Erythroblast (primary cell): ENCODE results near the gene DTNB.

Source experiments
- DNase-seq, 2 experiments: peaks; one replicate each; lab custom pipeline; 2025; lab: John Stamatoyannopoulos, UW
- GATA1 ChIP-seq: IDR thresholded peaks from 2 replicates; pipeline ENCODE4 v1.6.1; 2011; ENCODE audit warnings: low read depth, mild to moderate bottlenecking, control low read depth, low read length, moderate library complexity
- POLR2A ChIP-seq: IDR thresholded peaks from 2 replicates; pipeline ENCODE4 v1.6.1; 2011; ENCODE audit warnings: mild to moderate bottlenecking, low read length

The DTNB gene

GRCh38 chr2:25376750-25377621 lies 296.4 kb downstream of the DTNB start:
- peak; percentile 82 to 88 for DNase-seq
- TF ChIP-seq POLR2A, result no peak
- no peak for TF ChIP-seq GATA1

- no peak for DNase-seq
- TF ChIP-seq POLR2A, result no peak
- no peak for TF ChIP-seq GATA1
Observed at GRCh38 chr2:25375989-25376545, 297.3 kb downstream of the DTNB start.

DNA sequence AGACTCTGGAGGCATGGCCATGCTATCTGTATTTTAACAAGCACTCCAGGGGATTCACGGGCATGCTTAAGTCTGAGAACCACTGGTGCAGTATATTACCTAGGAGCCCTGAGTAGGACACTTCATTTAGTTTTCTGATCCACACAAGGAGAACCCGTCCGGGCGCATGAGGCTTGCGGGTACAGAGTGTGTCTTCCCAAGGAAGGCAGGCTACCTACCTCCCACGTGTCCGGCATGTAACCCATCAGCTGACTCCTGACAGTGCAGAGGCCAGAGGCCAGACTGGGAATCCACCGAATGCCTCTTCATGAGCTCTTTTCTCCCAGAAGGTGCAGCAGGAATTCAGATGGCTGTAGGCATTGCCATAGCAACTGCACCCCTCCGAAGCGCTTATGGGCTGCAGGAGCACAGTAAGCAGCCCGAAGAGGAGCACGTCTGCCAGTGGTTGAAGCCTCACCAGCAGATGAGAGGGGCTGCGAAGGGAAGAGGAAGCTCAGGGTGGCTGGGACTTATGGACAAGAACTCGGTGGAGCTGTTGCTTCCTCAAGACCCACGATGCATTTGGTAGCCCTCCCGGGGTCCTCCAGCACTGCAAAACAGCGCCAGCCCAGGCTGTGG lies 297.9 kb downstream of the DTNB start:
- no peak for TF ChIP-seq POLR2A
- TF ChIP-seq GATA1, result no peak
- no peak for DNase-seq

DNA sequence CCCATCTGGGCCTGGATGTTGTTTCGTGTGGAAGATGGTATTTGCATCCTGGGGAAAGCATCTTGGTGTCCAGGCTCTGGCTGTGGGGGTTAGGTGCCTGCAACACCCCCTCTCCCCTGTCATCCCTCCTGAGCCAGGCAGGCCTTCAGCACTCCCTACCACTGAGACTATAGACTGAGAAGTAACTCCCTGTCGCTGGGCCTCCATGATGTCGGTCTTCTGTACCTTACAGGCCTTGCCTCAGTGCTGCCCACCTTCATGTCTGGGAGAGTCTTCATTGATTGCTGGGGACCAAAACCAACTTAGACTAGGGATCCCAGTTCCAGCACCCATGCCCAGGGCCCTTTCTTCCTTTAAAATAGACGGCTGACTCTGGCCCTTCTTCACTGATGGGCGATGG lies 298.6 kb downstream of the DTNB start:
- no peak for DNase-seq
- TF ChIP-seq GATA1 (no peak), POLR2A (no peak)

- TF ChIP-seq GATA1, result no peak
- TF ChIP-seq POLR2A, result no peak
- DNase-seq, result no peak
Observed at GRCh38 chr2:25374411-25374810, 299.0 kb downstream of the DTNB start.

DNA sequence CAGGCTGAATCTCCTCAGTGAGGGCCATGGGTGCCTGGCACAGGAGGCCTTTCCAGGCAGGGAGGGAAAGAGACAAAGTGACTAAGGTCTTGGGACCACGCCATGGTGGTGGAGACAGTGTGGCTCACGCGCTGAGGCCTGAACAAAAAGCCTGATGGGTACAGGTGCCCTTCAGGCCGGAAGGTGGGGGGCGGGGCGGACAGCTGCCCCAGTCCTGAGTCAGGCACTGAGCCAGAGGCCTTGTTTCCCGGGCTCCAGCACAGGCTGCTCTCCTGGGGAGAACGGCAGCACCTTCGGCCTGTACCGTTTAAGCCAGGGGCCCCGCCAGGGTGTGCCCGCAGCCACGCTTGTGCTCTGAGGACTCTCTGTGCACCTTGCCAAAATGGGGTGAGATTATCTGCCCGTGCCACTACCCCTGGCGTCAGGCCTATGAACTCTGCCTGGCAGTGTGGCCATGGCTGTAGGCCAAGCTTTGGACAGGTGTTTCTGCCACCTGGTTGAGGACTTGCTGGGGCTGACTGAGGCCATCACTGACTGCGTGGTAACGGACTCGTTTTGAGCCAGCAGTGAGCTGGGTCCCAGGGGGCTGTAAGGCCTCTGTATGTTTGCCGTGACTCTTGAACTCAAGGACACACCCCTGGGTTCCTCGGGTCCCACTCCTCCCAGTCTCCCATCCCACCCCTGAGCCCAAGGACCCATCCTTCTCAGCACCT lies 300.0 kb downstream of the DTNB start:
- no peak for DNase-seq
- TF ChIP-seq GATA1 (no peak), POLR2A (no peak)

GRCh38 chr2:25372405-25373268 lies 300.7 kb downstream of the DTNB start:
- TF ChIP-seq GATA1 (no peak), POLR2A (no peak)
- no peak for DNase-seq

DNA sequence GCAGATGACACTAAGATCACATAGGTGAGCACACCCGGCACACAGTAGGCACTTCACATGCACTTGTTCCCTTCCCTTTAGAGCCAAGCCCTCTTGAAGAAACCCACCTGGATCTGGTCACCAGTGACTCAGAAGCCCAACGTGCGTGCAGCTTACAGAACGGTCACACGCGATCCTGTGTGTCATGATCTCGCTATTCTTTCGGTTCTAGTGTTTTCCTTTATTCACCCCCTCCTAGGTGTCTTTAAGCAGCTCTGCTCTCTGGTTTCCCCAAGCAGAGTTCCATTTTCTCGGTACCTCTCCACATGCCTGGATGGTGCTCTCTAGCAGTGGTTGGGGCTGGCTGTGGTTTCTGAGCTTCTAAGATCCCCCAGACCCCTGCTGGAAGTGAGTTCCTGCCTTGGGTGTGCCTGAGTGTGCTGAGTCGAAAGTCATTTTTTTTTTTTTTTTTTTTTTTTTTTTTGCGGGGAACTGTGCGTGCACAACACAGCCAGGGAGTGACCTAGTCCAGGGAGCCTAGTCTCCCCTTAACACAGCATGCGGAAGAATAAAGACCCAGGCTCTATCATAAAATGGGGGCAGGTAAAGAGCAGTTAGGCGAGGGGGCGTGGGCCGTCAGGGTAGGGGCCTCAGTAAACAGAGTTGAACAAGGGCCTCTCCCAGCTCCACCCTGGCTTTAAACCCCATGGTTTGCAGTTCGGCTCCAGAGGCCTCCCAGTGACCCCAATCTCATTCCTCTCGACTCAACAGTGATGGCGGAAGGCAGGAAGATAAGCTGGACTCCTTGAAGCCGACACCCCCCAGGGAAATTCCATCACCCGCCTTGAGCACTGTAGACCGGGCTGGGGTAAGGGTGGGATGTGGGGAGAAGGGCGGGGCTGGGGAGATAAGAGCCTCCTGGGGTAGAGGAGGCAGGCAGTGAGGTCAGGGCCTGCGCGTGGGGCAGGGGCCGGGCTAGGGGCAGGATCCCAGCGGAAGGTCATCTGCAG lies 301.8 kb downstream of the DTNB start:
- DNase-seq, result no peak
- no peak for TF ChIP-seq GATA1
- TF ChIP-seq POLR2A, result no peak

DNA sequence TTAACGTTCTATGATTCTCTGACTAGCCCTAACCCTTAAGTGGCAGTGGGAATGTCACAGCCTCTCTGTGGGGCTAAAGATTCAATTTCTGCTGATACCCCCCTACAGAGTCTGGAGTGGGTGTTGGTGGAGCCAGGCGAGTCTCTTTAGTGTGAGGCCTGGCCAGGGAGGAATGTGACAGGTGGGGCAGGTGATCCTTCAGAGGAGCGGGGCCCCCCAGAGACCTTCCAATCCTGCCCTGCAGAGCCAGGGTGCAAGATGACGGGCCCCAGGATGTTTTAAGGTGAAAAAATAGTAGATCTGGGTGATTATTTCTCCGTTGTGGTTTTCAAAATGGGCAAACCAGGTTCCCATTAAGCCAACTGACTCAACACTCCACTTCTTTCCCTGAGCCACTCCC lies 303.5 kb downstream of the DTNB start:
- no peak for TF ChIP-seq POLR2A
- TF ChIP-seq GATA1, result no peak

GRCh38 chr2:25369439-25369838 lies 303.9 kb downstream of the DTNB start:
- TF ChIP-seq POLR2A, result no peak
- no peak for TF ChIP-seq GATA1
- DNase-seq, result peak in 1 of 2 experiments; percentile 45

More for the DNA sequence above, 303.5 kb downstream of the DTNB start:
- no peak for DNase-seq

- TF ChIP-seq GATA1 (no peak), POLR2A (no peak)
- DNase-seq, result no peak
Observed at GRCh38 chr2:25368660-25369059, 304.7 kb downstream of the DTNB start.

DNA sequence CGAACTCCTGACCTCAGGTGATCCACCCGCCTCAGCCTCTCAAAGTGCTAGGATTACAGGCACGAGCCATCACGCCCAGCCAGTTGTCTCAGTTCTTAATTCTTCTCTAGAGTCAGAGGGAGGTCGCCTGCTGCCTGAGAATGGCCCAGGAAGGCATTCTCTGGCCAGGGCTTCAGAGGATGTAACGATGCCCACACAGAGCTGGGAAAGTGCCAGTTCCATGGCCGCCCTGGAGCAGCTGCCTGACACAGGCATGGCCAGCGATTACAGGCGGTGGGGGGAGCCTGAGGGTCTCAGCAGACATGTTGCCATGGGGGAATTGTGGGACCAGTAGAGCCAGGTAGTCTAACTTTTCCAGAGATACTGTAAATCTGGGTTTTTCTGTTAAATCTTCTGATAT lies 306.1 kb downstream of the DTNB start:
- TF ChIP-seq GATA1 (no peak), POLR2A (no peak)
- DNase-seq, result no peak
